Renal cortical epithelial cell (primary cell): ENCODE measurements around the gene SNX6. TPM values are rescaled to one million over a fixed set of nuclear protein-coding genes. Genes with fewer than 3 reads are reported as not detected.
"Not testable (repeated sequence)": the region's sequence is repeated elsewhere in the genome, so short reads cannot be mapped to it uniquely, and the experiment has no call there.

ENCODE experiments used
- DNase-seq: peaks from one replicate; pipeline ENCODE4 v3.0.0-alpha.2; 2011; ENCODE audit warnings: low read depth
- total RNA-seq: library from RNA; depleted of rRNA; stranded (reverse); fragments of >200 nt; gene quantifications from 2 replicates; pipeline ENCODE4 v1.2.3, GENCODE V29; 2014

The SNX6 gene
- total RNA-seq = 377 and 390 TPM in 2 replicates

- peak; percentile 27 for DNase-seq
These were observed at the start of gene SNX6 for GRCh38 chr14:34629657-34630529. Gene SNX6 (minus strand): TSS chr14:34630148. CDS start chr14:34630116, 32 bp downstream.

- DNase-seq = no peak
These were observed 48.8 kb upstream of the SNX6 start for GRCh38 chr14:34678735-34679134.

- DNase-seq = peak; percentile 47
These were observed 48.4 kb upstream of the SNX6 start for GRCh38 chr14:34678306-34678705.

- peak; percentile 45 for DNase-seq
These were observed 46.7 kb upstream of the SNX6 start for GRCh38 chr14:34676516-34677211.

GRCh38 chr14:34673702-34674101 lies 43.8 kb upstream of the SNX6 start:
- DNase-seq = no peak

- DNase-seq = no peak
These were observed 41.8 kb upstream of the SNX6 start for GRCh38 chr14:34671716-34672115.

GRCh38 chr14:34668111-34668510 lies 38.2 kb upstream of the SNX6 start:
- DNase-seq = no peak

- DNase-seq = no peak
These were observed 37.1 kb upstream of the SNX6 start for GRCh38 chr14:34667007-34667406.

- DNase-seq = peak; percentile 56
These were observed 36.0 kb upstream of the SNX6 start for GRCh38 chr14:34665785-34666435.

- no peak for DNase-seq
These were observed 32.7 kb upstream of the SNX6 start for GRCh38 chr14:34662561-34663088.

- no peak for DNase-seq
These were observed 30.8 kb upstream of the SNX6 start for GRCh38 chr14:34660796-34661195.

- DNase-seq = no peak
These were observed 26.0 kb upstream of the SNX6 start for GRCh38 chr14:34655959-34656358.

- DNase-seq = not testable (repeated sequence)
These were observed 23.1 kb upstream of the SNX6 start for GRCh38 chr14:34653073-34653472.

GRCh38 chr14:34652348-34652747 lies 22.4 kb upstream of the SNX6 start:
- DNase-seq = not testable (repeated sequence)

GRCh38 chr14:34650786-34651584 lies 21.0 kb upstream of the SNX6 start:
- peak; percentile 99 for DNase-seq

- peak; percentile 51 for DNase-seq
These were observed 20.1 kb upstream of the SNX6 start for GRCh38 chr14:34650006-34650405.

GRCh38 chr14:34649344-34649743 lies 19.4 kb upstream of the SNX6 start:
- peak; percentile 76 for DNase-seq

- DNase-seq = no peak
These were observed 16.8 kb upstream of the SNX6 start for GRCh38 chr14:34646570-34647255.

- DNase-seq = no peak
These were observed 13.4 kb upstream of the SNX6 start for GRCh38 chr14:34643361-34643760.

- no peak for DNase-seq
These were observed 12.6 kb upstream of the SNX6 start for GRCh38 chr14:34642595-34642994.

GRCh38 chr14:34640826-34641225 lies 10.9 kb upstream of the SNX6 start:
- no peak for DNase-seq
